C4-2B (cell line): ENCODE data around the gene DIRAS1.

Experiments
- H3K27ac ChIP-seq: fragments of 450-650 bp; 2 replicates; pipeline ENCODE4 v1.5.1; 2017
- ZFX ChIP-seq: fragments of 450-650 bp; IDR thresholded peaks from 2 replicates; pipeline ENCODE4 v1.6.1; 2017
- TF ChIP-seq, protein P1 (sequence below): fragments of 450-650 bp; conservative IDR thresholded peaks from 2 replicates; pipeline ENCODE4 v1.5.1; 2017; ENCODE audit warnings: mild to moderate bottlenecking

Gene DIRAS1

DNA sequence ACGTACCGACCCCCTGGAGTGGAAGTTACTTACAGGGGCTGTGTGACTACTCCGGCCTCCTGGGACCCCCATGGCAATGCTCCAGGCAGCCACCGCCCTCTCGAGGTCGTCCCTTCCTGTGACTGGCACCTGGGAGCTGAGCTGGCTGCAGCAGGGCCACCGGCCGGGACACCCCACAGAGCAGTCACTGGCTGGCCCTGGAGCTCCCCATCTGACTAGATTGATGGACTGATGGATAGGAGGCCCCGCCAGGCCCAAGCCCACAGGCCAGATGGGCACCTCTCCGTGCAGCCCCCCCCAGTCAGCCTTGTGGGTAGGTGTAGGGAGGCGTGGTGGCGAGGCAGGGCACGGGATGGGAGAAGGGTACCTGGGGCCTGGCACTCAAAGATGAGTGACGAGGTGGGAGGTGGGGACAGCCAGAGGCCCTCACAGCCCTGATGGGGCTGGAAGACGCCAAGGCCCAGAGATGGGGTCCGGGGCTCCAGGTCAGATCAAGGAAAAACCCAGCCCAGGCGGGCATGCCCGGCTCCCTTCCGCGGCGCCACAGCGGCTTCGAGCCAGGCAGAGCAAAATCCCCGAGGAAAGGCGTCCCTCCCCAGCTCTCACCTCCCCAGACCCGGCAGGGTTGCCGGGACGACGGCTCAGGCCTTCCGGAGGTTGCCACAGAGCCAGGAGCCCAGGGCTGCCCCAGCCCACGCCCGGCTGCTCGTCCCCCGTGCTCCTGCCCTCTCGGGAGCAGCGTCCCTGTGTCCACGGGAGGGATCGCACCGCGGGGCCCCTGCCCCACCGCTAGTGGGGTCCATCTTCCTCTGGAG lies 10.2 kb upstream of the DIRAS1 start:
- no peak overlapping the region for H3K27ac ChIP-seq
- no peak for TF ChIP-seq ZFX
- TF ChIP-seq, protein P1, sequence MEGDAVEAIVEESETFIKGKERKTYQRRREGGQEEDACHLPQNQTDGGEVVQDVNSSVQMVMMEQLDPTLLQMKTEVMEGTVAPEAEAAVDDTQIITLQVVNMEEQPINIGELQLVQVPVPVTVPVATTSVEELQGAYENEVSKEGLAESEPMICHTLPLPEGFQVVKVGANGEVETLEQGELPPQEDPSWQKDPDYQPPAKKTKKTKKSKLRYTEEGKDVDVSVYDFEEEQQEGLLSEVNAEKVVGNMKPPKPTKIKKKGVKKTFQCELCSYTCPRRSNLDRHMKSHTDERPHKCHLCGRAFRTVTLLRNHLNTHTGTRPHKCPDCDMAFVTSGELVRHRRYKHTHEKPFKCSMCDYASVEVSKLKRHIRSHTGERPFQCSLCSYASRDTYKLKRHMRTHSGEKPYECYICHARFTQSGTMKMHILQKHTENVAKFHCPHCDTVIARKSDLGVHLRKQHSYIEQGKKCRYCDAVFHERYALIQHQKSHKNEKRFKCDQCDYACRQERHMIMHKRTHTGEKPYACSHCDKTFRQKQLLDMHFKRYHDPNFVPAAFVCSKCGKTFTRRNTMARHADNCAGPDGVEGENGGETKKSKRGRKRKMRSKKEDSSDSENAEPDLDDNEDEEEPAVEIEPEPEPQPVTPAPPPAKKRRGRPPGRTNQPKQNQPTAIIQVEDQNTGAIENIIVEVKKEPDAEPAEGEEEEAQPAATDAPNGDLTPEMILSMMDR: no peak

DNA sequence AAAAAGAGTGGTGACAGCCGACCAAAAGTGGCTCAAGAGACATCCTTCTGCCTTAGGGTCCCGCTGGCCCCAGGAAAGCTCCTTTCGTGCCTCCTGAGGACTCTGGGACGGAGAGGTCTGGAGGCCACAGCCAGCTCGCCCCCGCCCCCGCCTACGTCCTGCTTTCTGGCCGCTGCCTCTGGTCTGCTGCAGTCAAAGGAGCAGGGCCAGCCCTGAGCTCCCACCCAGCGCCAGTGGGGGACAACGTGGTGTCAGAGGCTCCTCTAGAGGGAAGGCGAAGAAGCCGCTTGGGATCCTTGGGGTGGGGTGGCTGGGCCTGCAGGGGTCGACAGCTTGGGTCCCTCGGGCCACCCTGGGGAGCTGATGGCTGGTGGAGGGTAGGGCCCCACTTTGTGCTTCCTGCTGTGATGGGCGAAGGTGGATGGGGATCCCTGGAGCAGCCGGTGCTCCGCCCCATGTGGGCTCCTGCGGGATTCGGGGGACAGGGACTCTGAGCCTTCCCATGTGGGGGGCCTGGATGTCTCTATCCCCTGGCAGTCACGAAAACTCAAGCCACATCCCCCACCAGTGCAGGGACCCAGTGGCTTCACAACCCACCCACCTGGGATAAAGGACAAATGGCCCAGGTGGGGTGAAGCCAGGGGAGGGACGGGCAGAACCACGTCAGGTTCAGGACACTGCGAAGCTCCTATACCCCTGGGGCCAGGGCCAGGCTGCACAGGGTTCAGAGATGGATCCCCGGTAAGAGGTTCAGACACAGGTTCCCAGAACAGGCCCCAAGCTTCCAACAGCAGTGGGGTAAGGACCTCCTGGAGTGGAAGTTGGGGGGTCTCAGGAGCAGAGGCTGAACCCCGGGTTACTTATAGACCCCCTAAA lies 9.0 kb upstream of the DIRAS1 start:
- TF ChIP-seq ZFX: no peak
- TF ChIP-seq, protein P1: no peak
- H3K27ac ChIP-seq: no peak overlapping the region

DNA sequence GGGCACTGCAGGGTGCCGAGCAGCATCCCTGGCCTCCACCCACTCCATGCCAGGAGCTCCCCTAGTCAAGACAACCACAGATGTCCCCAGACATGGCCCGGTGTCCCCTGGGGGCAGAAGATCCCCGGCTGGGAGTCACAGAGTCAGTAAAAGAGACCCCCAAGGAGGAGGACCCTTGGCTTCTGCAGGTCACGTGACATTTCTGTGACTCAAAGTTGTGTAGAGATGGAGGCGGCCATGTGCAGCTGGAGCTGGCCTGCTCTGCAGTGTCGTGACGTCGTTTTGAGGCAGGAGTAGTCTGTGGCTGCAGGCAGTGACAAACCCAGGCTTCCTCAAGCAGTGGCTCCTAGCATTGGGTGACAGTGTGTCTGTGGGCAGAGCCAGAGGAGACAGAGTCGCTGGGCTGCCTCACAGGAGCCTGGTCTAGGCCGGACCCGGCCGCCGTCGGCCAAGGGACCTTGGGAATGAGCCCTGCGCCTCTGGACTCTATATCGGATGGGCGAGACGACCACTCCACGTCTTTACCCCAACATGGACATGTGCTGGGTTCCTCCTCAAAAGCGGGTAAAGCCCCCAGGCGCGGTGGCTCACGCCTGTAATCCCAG lies 7.7 kb upstream of the DIRAS1 start:
- no peak overlapping the region for H3K27ac ChIP-seq
- TF ChIP-seq, protein P1: no peak
- TF ChIP-seq ZFX: no peak

DNA sequence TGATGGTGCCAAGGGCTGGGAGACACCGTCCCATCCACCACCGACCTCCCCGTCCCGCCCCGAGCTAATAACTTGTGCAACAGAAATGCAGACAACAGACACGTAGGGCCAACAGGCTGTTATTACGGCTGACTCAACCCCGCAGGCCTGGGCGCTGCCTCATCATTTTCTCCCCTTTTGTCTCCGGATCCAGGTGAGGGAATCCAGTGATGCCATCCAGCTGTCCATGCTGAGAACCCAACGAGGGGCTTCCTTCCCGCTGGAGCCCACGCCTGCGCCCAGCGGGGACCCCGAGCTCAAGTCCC lies 6.4 kb upstream of the DIRAS1 start:
- H3K27ac ChIP-seq: no peak overlapping the region
- TF ChIP-seq ZFX: no peak
- TF ChIP-seq, protein P1: no peak

DNA sequence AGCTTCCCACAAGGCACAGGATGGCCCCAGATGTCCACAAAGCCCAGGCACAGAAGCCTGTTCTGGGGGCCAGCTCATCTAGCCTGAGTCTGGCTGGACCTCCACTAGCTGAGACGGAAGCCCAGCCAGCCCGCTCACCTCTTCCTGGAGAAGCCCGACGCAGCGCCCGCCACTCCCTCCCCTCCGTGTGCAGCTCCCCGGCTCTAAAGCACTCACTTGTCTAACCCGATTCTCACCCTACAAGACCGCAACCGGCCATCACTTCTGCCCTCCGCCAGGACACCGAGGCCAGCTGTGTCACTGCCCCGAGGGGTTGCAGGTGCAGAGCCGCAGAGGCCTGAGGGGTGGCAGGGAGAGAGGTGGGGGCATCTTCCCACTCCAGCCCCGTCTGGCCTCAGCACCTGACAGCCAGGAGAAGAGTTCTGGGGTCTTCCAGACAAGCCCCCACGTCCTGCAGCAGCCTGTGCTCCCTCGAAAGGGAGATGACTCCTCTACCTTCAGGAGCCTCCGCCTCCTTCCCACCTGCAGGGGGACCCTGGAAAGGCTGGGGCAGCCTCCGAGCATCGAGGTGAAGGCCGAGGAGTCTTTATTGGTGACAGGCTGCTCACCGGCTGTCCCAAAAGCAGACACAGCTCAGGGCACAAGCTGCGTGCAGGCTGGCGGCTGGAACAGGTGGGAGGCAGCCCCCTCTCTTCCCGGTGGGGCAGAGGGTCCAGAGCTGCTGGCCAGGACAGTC lies 5.9 kb upstream of the DIRAS1 start:
- TF ChIP-seq, protein P1: no peak
- no peak for TF ChIP-seq ZFX
- no peak overlapping the region for H3K27ac ChIP-seq

DNA sequence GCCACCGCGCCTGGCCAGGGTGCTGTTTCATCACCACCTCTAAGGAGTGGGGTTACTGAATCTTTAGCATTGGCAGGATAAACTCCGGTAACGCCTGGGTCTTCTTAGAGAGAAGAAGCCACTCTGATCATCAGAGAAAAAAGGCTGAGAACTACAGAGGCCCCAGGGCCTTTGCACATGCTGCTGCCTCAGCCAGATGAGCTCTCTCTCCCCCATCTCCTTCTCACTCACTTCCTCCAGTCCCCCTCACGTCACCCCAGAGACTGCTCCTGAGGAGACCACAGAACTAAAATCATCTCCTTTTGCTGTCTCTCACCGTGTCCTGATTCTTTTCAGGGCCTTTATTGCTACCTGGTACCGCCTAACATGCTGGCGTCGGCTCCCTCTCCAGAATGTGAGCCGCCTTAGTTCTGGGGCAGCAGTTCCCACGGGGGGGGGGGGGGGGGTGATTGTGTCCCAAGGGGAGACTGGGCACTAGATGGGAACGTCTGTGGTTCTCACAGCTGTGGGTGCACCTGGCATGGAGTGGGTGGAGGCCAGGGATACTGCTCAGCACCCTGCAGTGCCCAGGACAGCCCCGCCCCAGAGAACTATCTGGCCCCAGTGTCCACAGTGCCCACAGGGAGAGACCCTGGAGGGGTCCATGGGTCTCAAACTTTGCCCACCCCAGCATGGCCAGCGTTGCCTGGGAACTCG lies 5.1 kb upstream of the DIRAS1 start:
- H3K27ac ChIP-seq: no peak overlapping the region
- no peak for TF ChIP-seq ZFX
- TF ChIP-seq, protein P1: no peak
